HTERT RPE-1 (cell line): ENCODE results near the gene ANKRD62.
"Not testable (repeated sequence)": the region's sequence is repeated elsewhere in the genome, so short reads cannot be mapped to it uniquely, and the experiment has no call there.

Source experiments
- in situ Hi-C: fragments of 300-500 bp; cut with MboI; formaldehyde crosslinking; loops from 4 replicates; pipeline ENCODE4 v1.14.3; 2020; ENCODE audit warnings: low sequenced_read_pairs

The ANKRD62 gene

DNA sequence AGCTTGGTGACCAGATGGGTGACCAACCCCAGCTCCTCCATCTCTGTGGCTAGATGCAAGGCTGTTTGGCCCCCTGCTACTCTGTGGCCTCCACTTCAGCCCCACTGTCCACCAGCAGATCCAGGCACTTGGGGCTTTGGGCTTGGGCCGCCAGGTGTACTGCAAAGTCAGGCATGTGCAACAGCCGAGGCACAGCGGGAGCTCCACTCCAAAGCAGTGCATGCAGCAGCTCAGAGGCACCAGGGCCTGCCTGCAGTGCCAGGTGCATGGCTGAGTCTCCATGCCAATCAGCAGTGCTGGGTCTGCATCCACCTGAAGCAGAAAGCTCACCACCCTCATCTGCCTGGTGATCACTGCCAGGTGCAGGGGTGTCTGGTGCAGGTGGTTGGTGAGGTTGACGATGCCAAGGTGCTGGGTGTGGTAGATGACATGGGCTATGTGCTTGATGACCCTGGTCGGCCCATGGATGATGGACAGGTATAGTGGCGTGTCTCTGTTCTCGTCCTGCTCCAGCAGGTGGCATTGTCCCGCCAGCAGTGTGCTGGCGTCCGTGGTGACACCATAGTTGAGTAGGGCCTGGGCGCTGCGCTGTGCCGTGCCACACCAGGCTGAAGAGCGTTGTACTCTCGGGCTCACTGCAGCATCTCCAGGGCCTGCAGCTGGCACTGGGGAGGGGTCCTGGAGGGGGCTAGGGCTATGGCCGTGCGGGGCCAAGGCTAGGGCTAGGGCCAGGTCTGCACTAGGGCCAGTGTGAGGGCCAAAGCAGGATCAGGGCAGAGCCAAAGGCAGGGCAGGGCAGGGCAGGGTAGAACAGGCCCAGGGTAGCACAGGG is 1.0 kb upstream of the ANKRD62 start:
- in situ Hi-C loops, result no loop called here

DNA sequence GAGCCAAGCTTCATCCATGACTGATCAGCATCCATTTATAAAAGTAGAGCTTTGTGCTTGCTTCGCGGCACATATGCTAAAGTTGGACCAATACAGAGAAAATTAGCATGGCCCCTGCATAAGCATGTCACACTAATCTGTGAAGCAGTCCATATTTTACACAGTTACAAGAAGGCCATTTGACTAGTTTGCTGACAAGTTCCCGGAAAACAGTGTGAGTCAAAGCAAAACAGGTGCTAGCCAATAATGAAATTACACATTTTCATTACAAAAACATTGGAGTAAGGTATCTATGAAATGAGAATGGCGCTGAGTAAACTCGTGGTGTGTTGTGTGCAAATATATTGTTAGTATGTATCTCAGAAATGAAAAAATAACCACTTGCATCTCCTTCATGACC is 4.7 kb downstream of the ANKRD62 start:
- in situ Hi-C loops, result no loop called here

DNA sequence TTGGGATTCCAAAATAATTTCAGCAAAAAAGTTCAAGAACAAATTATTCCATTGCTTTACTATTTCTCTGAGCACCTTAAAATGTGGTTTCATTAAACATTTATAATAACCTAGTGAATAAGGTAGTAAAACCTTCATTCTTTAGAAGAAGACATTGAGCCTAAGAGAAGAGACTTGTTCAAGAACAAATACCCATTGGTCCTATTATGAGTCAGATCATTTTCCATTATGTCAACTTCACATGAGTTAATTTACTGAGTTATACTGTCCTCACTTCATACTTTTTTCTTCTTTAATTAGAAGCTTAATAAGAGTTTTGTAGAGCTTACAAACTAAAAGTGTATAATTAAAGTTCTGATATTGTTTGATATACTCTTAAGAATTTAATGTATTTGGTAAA is 5.5 kb downstream of the ANKRD62 start:
- in situ Hi-C loops, result no loop called here

DNA sequence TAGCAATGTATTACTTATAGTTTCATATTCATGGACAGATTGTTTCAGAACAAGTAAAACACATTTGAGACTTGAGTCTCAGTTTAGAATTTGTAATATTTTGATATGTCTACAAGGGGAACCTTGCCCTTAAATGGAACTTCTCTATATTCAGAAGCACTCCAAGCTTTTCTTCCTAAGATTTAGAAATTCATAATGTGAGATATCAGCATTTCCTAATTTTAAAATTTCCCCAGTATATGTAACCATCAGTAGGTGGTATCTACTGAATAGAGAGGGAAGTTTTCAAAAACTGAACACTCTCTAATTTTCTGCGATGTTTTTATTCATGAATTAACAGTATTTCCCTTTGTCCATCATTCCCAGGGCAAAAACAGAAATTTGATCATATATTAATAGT is 7.6 kb downstream of the ANKRD62 start:
- in situ Hi-C loops, result no loop called here

DNA sequence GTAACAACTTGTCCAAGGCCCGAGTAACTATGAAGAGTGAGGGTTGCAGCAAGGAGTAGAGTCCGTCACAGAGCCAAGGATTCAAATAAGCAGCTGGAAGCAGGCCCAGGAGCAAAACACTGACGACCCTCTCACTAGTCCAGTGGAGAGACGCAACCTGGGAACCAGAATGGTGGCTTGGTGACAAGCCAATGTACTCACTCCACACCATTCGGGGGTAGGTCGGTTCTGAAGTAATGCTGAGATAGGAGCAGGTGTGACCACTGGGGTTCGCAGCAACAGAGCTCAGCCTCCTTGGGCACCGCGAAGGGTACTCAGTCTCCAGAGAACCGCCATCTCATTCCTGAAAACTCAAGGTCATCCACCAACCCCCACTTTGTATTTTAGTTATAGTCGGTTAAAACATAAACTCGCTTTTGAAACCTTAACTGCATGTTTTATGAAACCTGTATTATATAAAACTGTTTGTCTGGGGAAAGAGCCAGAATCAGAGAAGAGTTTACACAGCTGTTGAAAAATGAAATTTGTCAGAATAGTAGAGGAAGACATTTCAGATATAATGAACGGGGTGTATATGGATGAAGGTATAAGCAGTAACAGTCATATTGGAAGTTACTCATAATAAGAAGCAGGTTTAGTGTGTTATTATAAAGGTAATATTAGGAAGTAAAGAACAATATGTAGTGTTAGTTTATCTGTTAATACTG is 8.6 kb downstream of the ANKRD62 start:
- in situ Hi-C loops, result no loop called here

DNA sequence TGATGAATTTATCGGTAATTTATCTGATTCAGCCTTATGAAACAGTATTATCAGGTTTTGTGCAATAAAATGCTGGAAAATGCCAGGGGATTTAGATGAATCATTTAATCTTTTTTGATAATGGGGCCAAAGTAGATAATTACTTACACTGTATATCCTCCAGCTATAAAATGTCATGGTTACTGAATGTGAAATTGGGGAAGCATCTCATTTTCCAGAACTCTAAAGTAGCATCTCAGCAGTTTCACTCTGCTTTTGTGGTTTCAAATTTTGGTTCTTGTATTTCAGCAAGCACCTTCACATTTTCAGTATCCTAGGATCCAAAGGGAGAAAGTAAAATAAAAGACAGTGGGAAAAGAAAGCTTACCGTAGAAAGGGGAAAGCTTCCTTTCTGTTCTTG is 12.8 kb downstream of the ANKRD62 start:
- in situ Hi-C loops, result no loop called here

GRCh38 chr18:12109836-12110235 is 16.2 kb downstream of the ANKRD62 start:
- in situ Hi-C loops, result no loop called here

DNA sequence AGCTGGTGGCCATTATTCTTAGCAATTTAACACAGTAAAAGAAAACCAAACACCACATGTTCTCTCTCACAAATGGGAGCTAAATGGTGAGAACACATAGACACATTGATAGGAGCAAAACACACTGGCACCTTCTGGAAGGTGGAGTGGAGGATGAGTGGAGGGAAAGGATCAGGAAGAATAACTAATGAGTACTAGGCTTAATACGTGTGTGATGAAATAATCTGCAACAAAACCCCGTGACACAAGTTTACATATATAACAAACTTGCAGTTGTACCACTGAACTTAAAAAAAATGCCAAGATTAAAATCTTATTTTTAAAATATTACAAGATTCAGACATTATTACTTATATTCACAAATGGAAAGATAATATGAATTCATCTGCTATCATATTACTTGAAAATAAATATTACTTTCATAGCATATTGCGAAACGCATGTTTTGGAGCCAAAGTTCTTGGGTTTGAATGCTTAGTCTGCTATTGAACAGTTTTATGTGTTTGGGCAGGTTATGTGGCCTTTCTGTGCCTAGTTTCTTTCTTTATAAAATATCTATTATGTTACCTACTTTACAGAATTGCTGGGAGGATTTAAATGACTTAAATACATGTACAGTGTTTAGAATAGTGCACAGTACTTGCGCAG is 20.5 kb downstream of the ANKRD62 start:
- in situ Hi-C loops, result no loop called here

DNA sequence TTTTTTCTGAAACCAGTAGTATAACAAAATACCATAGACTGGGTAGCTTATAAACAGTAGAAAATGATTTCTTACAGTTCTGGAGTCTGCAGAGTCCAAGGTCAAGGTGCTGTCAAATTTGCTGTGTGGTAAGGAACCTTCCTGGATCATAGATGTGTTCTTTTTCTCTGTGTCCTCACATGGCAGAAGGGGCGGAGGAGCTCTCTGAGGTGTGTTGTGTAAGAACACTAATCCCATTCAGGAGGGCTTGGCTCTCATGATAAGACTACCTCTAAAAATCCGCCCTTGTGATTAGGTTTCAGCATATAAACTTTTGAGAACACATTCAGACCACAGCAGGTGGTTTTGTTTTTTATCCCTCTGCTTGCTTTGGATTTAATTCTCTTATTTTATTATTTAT is 25.7 kb downstream of the ANKRD62 start:
- in situ Hi-C loops, result no loop called here

GRCh38 chr18:12121175-12122042 is 27.8 kb downstream of the ANKRD62 start:
- in situ Hi-C loops, result no loop called here

GRCh38 chr18:12122043-12122389 is 28.4 kb downstream of the ANKRD62 start:
- in situ Hi-C loops, result not testable (repeated sequence)

GRCh38 chr18:12127647-12128046 is 34.0 kb downstream of the ANKRD62 start:
- in situ Hi-C loops, result not testable (repeated sequence)

DNA sequence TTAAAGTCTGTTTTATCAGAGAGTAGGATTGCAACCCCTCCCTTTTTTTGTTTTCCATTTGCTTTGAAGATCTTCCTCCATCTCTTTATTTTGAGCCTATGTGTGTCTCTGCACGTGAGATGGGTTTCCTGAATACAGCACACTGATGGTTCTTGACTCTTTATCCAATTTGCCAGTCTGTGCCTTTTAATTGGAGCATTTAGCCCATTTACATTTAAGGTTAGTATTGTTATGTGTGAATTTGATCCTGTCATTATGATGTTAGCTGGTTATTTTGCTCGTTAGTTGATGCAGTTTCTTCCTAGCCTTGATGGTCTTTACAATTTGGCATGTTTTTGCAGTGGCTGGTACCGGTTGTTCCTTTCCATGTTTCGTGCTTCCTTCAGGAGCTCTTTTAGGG is 45.2 kb downstream of the ANKRD62 start:
- in situ Hi-C loops, result not testable (repeated sequence)

GRCh38 chr18:12140866-12141265 is 47.2 kb downstream of the ANKRD62 start:
- in situ Hi-C loops, result not testable (repeated sequence)

GRCh38 chr18:12141778-12142177 is 48.1 kb downstream of the ANKRD62 start:
- in situ Hi-C loops, result not testable (repeated sequence)

GRCh38 chr18:12149431-12149830 is 55.8 kb downstream of the ANKRD62 start:
- in situ Hi-C loops, result not testable (repeated sequence)

- in situ Hi-C loops, result no loop called here
These were observed 60.7 kb downstream of the ANKRD62 start for GRCh38 chr18:12154361-12154760.

DNA sequence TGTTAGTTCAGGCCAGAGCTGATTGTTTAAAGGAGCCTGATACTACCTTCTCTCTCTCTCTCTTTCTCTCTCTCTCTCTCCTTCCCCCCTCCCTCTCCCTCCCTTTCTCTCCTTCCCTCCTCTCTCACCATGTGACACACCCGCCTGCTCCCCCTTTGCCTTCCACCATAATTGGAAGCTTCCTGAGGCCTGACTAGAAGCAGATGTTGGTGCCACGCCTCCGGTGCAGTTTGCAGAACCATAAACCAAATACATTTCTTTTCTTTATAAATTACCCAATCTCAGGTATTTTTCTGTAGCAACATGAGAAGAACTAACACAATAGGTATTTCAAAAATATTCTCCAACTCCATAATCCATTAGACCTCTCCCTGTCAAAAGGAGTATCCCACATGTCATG is 62.4 kb downstream of the ANKRD62 start:
- in situ Hi-C loops, result no loop called here

DNA sequence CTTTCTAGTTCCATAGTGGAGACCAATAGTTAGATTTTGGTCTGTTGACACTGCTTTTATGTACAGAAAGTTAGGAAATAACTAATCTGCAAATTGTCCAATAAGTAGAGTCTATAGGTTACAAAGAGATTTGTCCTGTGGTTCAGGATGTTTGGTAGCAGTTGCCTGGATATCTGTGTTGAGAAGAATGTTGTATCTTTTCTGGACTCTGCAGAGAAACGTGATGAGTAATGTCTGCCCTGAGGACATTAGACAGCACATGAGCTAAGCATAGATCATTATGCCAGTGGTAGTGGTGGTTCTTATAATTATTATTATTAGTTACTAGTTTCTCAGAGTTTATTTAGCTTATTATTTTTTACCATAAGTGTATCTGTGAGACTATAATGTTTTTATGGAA is 65.8 kb downstream of the ANKRD62 start:
- in situ Hi-C loops, result no loop called here

DNA sequence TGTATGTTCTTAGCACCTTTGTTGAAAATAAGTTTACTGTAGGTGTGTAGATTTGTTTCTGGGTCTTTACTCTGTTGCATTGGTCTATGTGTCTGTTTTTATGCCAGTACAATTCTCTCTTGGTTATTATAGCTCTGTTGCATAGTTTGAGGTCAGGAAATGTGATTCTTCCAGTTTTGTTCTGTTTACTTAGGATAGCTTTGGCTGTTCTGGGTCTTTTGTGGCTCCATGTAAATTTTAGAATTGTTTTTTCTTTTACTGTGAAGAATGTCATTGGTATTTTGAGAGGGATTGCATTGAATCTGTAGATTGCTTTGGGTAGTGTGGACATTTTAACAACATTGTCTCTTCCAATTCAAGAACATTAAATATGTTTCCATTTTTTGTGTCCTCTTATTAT is 69.1 kb downstream of the ANKRD62 start:
- in situ Hi-C loops, result no loop called here
